Neural crest cell (in vitro differentiated cells): ENCODE data around the gene LRCH1. TPM values are rescaled to one million over a fixed set of nuclear protein-coding genes. Genes with fewer than 3 reads are reported as not detected.

Experiments used
- DNase-seq: peaks from one replicate; pipeline ENCODE4 v3.0.0; 2021; ENCODE audit warnings: low read depth, mixed read lengths, low spot score
- H3K27ac Mint-ChIP-seq: one replicate; pipeline ENCODE4 v1.8.0; 2021; ENCODE audit warnings: mild to moderate bottlenecking, mixed read lengths; ENCODE audit not compliant: unreplicated experiment
- H3K27me3 Mint-ChIP-seq: 2 replicates; pipeline ENCODE4 v1.8.0; 2021; ENCODE audit warnings: low read depth, mild to moderate bottlenecking, mixed read lengths
- H3K36me3 Mint-ChIP-seq: 2 replicates; pipeline ENCODE4 v1.8.0; 2021; ENCODE audit warnings: low read depth, mild to moderate bottlenecking, mixed read lengths
- H3K4me1 Mint-ChIP-seq: 2 replicates; pipeline ENCODE4 v1.8.0; 2021; ENCODE audit warnings: mixed read lengths
- H3K4me3 Mint-ChIP-seq: one replicate; pipeline ENCODE4 v1.8.0; 2021; ENCODE audit warnings: mild to moderate bottlenecking, mixed read lengths
- H3K9me3 Mint-ChIP-seq: 2 replicates; pipeline ENCODE4 v1.8.0; 2021; ENCODE audit warnings: mixed read lengths
- CTCF ChIP-seq: fragments of 200-600 bp; sonication (generic); conservative IDR thresholded peaks from 2 replicates; pipeline ENCODE4 v1.5.0; 2021; ENCODE audit warnings: antibody characterized with exemption, mild to moderate bottlenecking
- total RNA-seq: library from RNA; stranded (reverse); gene quantifications from 2 replicates; pipeline ENCODE4 v1.2.1, GENCODE V29; 2021

The LRCH1 gene
- total RNA-seq, 1 donor from 2014 or later = 15.8 TPM

DNA sequence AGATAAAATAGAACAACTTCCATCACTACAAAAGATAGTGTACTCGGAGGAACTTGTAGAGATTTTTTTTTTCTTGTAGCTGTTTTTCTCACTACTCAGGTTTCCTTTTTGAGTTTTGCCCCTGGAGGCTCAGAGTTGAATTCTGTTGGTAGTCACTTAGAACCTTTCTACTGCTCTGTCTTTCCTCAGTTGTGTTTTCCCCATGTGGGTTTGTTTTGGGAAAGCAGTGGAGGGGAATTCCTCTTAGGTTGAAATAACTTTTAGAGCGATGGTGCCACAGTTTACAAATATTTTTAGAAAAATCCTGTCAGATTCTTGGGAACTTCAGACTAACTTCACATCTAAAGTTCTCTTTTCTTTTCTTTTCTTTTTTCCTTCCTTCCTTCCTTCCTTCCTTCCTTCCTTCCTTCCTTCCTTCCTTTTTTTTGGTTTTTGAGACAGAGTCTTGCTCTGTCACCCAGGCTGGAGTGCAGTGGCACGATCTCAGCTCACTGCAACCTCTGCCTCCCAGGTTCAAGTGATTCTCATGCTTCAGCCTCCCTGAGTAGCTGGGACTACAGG lies 65.8 kb downstream of the LRCH1 start:
- peaks cover 43% of the 10 kb centered on the region for H3K4me1 Mint-ChIP-seq
- no peak for DNase-seq
- H3K27ac Mint-ChIP-seq = no peak overlapping the region
- no peaks in the 10 kb centered on the region for H3K9me3 Mint-ChIP-seq
- H3K27me3 Mint-ChIP-seq = no peaks in the 10 kb centered on the region
- no peak overlapping the region for H3K4me3 Mint-ChIP-seq
- H3K36me3 Mint-ChIP-seq = no peaks in the 10 kb centered on the region
- no peak for TF ChIP-seq CTCF

GRCh38 chr13:46620029-46620428 lies 67.1 kb downstream of the LRCH1 start:
- Mint-ChIP-seq H3K27ac (no peak overlapping the region), H3K4me3 (no peak overlapping the region), H3K4me1 (peaks cover 41% of the 10 kb centered on the region), H3K27me3 (no peaks in the 10 kb centered on the region), H3K36me3 (no peaks in the 10 kb centered on the region), H3K9me3 (no peaks in the 10 kb centered on the region)
- TF ChIP-seq CTCF = no peak
- no peak for DNase-seq

- Mint-ChIP-seq H3K27me3 (no peaks in the 10 kb centered on the region), H3K36me3 (no peaks in the 10 kb centered on the region), H3K4me1 (peaks cover 40% of the 10 kb centered on the region), H3K27ac (no peak overlapping the region), H3K4me3 (no peak overlapping the region), H3K9me3 (no peaks in the 10 kb centered on the region)
- TF ChIP-seq CTCF = no peak
- no peak for DNase-seq
These were observed 67.5 kb downstream of the LRCH1 start for GRCh38 chr13:46620471-46620870.

DNA sequence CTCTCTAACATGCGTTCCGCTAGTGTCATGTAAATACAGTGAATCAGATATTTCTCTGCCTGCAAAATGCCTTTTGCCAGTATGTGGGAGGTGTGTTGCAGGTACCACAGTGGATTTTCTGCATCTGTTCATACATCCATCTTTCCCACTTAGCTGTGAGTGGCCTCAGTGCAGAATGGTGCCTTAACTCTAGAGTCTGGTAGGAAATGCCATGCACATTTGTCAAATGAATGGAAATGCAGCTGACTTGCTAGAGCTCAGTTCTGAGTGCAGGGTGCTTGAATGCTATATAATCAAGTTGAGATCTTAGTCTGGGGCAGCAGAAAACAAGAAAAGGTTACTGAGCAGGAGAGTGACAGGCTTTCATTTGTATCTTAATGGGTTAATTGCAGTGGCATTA lies 68.2 kb downstream of the LRCH1 start:
- Mint-ChIP-seq H3K27ac (no peak overlapping the region), H3K4me1 (peaks cover 33% of the 10 kb centered on the region), H3K36me3 (no peaks in the 10 kb centered on the region), H3K4me3 (no peak overlapping the region), H3K27me3 (no peaks in the 10 kb centered on the region), H3K9me3 (no peaks in the 10 kb centered on the region)
- no peak for TF ChIP-seq CTCF
- DNase-seq = no peak

GRCh38 chr13:46621792-46622629 lies 69.0 kb downstream of the LRCH1 start:
- no peak for DNase-seq
- no peak overlapping the region for H3K27ac Mint-ChIP-seq
- no peak for TF ChIP-seq CTCF
- no peaks in the 10 kb centered on the region for H3K9me3 Mint-ChIP-seq
- H3K27me3 Mint-ChIP-seq = no peaks in the 10 kb centered on the region
- peaks cover 27% of the 10 kb centered on the region for H3K4me1 Mint-ChIP-seq
- no peak overlapping the region for H3K4me3 Mint-ChIP-seq
- no peaks in the 10 kb centered on the region for H3K36me3 Mint-ChIP-seq
